ENCODE results near the gene CDC42BPB.

DNA sequence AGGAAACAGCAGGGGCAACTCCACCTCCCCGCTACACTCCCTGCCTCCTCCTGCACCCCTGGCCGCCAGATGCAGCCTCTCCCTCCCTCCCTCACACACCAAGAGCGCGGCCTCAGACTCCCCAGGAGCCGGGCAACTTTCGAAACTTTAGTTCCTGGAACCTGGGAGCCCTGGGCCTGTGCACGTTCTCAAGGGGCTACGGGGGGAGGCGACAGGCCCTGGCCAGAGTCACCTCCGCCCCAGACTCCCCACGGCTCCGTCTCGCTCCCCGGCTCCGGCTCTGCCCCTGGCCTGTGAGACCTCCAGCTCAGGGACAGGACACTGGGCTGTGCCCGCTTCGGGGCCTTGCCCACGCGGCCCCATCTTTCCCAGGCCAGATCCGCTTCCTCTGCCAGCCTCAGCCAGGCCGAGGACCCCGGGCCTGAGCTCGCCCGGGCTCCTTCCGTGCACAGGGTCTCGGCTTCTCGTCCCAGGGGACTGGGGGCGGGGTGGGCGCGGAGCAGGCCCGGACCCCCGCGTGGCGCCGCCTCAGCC lies 129.4 kb downstream of the CDC42BPB start:
- TF ChIP-seq, protein P1, sequence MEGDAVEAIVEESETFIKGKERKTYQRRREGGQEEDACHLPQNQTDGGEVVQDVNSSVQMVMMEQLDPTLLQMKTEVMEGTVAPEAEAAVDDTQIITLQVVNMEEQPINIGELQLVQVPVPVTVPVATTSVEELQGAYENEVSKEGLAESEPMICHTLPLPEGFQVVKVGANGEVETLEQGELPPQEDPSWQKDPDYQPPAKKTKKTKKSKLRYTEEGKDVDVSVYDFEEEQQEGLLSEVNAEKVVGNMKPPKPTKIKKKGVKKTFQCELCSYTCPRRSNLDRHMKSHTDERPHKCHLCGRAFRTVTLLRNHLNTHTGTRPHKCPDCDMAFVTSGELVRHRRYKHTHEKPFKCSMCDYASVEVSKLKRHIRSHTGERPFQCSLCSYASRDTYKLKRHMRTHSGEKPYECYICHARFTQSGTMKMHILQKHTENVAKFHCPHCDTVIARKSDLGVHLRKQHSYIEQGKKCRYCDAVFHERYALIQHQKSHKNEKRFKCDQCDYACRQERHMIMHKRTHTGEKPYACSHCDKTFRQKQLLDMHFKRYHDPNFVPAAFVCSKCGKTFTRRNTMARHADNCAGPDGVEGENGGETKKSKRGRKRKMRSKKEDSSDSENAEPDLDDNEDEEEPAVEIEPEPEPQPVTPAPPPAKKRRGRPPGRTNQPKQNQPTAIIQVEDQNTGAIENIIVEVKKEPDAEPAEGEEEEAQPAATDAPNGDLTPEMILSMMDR (IDR thresholded peaks at IDR 0.05; ENCODE audit: insufficient read depth, low read length, poor library complexity, severe bottlenecking): no peak
- TF ChIP-seq EZH2phosphoT487 (conservative IDR thresholded peaks at IDR 0.05; ENCODE audit: low read length): no peak

Data from SU-DHL-6 (cell line).